GM12874 (cell line): ENCODE results near the gene CREB3L1.

Experiments
- TF ChIP-seq, protein P1 (sequence below): IDR thresholded peaks from 2 replicates; pipeline ENCODE4 v1.5.1; 2011; ENCODE audit warnings: low read depth, mild to moderate bottlenecking, control low read depth, low read length, moderate library complexity; ENCODE audit not compliant: insufficient read depth

CREB3L1 gene

DNA sequence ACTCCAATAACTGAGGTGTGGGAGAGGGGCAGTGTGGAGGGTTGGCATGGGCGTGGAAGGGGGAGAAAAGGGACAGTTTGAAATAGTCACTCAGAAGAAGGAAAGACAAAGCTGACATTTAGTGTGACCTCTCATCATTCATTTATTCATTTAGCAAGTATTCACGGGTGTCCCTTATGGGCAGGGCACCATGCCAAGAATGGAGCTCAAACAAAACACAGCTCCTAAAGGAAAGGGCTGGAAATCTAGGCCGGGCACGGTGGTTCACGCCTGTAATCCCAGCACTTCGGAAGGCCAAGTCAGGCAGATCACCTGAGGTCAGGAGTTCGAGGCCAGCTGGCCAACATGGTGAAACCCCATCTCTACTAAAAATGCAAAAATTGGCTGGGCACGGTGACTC is 50.4 kb downstream of the CREB3L1 start:
- TF ChIP-seq, protein P1, sequence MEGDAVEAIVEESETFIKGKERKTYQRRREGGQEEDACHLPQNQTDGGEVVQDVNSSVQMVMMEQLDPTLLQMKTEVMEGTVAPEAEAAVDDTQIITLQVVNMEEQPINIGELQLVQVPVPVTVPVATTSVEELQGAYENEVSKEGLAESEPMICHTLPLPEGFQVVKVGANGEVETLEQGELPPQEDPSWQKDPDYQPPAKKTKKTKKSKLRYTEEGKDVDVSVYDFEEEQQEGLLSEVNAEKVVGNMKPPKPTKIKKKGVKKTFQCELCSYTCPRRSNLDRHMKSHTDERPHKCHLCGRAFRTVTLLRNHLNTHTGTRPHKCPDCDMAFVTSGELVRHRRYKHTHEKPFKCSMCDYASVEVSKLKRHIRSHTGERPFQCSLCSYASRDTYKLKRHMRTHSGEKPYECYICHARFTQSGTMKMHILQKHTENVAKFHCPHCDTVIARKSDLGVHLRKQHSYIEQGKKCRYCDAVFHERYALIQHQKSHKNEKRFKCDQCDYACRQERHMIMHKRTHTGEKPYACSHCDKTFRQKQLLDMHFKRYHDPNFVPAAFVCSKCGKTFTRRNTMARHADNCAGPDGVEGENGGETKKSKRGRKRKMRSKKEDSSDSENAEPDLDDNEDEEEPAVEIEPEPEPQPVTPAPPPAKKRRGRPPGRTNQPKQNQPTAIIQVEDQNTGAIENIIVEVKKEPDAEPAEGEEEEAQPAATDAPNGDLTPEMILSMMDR = no peak

DNA sequence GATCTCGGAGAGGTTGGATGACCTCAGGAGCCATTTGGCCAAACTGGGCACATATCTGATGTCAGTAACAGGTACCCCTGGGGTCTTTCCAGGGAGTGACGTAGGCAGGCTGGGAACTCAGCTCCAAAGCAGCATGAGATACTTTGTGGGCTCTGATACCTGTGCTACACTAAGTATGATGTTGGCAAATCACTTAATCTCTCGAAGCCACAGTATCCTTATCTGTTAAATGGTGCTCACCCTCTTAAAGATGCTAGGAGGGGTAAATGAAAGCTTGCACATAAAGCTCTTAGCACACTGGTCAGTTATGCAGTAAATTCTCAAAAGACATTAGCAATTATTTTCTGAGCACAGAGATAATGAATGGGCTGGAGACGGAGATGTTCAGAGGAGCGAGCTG is 52.7 kb downstream of the CREB3L1 start:
- TF ChIP-seq, protein P1 = no peak

DNA sequence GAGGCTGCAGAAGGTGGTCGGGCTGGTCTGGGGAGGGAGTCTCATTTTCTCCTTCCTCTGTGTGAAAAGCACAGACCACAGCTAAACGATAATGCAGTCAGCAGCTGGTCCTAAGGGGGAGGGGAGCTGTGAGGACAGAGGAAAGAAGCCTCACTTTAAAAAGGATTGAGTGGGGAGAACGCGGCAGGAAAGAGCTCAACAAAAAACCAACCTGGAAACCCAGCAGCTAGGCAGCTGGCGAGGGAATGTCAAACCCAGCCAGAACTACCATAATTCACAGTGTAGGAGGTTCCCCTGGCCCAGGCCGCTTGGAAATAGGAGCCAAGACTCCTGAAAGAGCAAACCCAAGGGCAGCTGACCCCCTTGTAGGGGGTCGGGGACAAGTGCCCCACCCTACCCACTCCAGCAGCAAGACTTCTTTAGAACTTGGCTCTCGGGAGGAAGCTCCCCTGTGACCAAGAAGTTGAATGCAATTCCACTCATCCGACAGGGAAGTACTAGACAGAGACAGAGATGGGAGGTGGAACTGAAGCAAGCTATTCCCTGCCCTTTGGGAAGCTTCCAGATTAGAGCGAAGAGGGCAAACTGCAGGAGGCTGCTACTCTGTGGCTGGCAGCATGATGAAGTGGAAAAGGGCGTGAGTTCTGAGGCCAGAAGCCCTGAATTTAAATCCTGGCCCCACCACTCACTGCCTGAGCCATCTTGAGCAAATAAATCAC is 53.3 kb downstream of the CREB3L1 start:
- TF ChIP-seq, protein P1 = no peak

DNA sequence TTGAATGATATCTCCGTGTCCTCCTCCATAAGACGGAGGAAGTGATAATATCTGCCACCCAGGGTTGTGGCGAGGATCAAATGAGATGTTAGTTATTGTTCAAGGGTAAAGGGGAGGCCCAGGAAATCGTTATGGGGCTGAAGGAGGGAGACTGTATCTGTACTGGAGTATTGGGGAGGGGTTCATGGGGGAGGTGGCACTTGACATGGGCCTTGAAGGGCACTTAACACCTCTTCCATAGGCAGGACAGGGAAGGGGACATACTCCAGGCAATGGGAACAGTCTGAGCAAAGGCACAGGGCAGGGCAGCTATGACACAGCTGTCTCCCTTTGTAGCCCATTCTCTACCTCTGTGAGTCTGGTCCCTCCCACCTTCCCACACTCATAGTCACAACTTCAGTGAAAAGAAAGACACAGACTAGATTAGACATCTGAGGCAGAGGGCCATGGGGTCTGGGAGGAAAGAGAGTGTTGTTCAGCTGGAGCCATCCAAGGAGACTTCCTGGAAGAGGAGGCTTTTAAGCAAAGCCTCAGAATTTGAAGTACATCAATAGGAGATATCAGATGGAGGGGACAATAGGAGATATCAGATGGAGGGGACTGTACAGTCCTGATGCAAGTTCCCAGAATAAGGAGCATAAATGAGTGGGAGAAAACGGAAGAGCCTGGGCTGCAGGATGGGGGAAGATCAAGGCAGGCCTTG is 54.0 kb downstream of the CREB3L1 start:
- TF ChIP-seq, protein P1 = no peak

DNA sequence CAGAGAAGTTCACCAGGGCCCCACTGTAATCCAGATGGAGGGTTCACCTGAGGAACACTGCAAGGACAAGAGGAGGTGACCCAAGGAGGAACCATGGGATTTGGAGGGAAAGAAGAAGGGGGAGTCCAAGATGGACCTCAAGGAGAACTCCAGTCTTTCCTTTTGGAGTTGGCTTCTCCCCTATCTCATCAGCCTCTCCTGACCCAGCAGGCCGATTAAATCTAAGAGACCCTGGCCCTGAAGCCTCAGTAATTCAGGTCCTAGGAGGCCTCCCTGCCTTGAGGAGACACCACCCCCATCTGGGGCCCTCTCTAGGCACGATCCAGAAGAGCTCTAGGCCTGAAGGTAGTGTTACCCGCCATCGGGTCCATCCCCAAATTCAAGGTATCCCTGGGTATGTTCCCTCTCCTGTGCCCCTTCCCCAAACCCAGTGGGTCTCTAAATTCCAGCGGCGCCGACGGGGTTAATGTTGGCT is 54.7 kb downstream of the CREB3L1 start:
- TF ChIP-seq, protein P1 = no peak

DNA sequence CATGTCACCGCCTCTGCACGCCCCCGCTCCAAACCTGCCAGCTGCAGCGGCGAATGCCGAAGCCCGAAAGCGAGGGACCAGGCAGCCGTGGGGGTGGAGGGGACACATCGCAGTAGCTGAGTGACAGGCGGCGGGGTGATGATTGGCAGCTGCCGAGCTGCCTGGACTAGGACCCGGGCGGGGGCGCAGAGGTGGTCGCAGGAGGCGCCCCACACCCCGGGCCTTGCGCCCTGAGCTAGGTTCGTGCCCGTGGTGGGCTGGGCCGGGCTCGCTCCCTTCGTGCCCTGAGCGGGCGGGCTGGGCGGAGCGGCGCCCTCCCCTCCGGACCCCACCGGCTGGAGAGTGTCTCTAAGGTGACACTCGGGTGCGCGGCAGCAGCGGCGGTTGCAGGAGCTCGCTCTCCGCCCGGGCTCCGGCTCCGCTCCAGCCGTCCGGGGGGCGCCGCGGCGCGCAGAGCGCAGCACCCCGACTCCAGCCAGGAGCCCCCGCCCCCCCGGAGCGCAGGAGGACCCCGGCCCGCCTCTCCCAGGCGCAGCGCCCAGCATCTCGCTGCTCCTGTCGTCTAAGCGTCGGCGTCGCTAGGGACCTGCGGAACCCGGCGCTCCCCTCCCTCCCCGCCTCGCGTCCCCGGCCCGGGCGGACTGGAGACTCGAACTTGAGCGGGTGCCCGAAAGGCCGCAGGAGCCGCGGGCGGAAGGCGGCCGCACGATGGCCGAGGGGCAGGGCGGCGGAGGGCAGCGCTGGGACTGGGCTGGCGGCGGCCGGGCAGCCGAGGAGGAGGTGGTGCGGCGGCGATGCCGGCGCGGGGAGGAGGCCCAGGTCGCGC is 55.3 kb downstream of the CREB3L1 start:
- TF ChIP-seq, protein P1 = no peak

DNA sequence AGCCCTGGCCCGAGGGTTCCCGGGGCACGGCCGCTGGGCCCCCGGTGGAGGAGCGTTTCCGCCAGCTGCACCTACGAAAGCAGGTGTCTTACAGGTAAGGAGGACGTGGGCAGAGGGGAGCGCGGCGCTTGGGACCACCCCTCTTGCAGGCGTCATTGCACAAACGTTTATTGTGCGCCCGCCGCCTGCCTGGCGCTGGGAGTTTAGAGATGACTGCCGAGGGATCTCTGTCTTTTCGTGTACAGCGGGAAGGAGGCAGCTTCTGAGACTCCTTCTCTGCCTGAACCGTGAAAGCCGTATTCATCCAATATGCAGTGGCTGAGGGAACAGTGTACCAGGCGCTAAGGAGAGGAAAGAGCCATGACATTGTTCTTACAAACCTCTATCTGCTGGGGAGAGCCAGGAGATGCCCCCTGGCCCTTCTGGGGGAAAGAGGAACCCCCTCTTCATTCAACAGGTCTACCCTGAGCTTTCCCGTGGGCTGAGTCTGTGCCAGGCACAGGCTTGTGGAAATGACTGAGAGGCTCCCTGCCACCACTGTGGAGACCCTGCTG is 56.0 kb downstream of the CREB3L1 start:
- TF ChIP-seq, protein P1 = no peak
